B cell (primary cell): ENCODE results near the gene FOXN3. TPM values are rescaled to one million over a fixed set of nuclear protein-coding genes. Genes with fewer than 3 reads are reported as not detected.

Experiments
- ATAC-seq: fragments of 200-7000 bp; cut with Tn5 transposase; one replicate; pipeline ENCODE4 v1.10.0; 2021; ENCODE audit warnings: low read depth, mild to moderate bottlenecking, moderate number of reproducible peaks, moderate library complexity
- CTCF ChIA-PET: fragments of 350-600 bp; sonication (Branson Sonifier 250); formaldehyde crosslinking; loops from one replicate; lab custom pipeline; 2021; ENCODE audit warnings: antibody characterized with exemption, inconsistent platforms; lab: Charles Lee
- POLR2A ChIA-PET: fragments of 350-600 bp; sonication (Branson Sonifier 250); formaldehyde crosslinking; loops from one replicate; lab custom pipeline; 2021; ENCODE audit warnings: antibody characterized with exemption; lab: Charles Lee
- DNase-seq: peaks from one replicate; pipeline ENCODE4 v3.0.0; 2013
- H2AFZ ChIP-seq: 2 replicates; pipeline ENCODE4 v1.6.1; 2012; ENCODE audit warnings: mild to moderate bottlenecking, low read depth, low read length; ENCODE audit not compliant: insufficient read depth, poor library complexity, severe bottlenecking
- H3K27ac ChIP-seq, 2 donors: 1 replicate in 1 of 2; 2 replicates in 1 of 2; pipeline ENCODE4 v1.5.1; 2012 to 2013; ENCODE audit warnings: low read length in 2 of 2, mild to moderate bottlenecking in 2 of 2, moderate library complexity in 1 of 2
- H3K27me3 ChIP-seq, 4 experiments: fragments of 200-600 bp in 1 of 4; sonication (generic) in 1 of 4; replicated peaks in 1 of 4; 1 replicate in 2 of 4; 2 replicates in 2 of 4; pipeline versions ENCODE4 v1.6.1 to v1.7.0; 2013 to 2016; ENCODE audit warnings: low read length in 3 of 4, mild to moderate bottlenecking in 2 of 4, mixed read lengths in 1 of 4, moderate library complexity in 1 of 4; ENCODE audit not compliant: insufficient read depth in 4 of 4, control insufficient read depth in 3 of 4; ENCODE audit errors: control extremely low read depth in 1 of 4
- H3K36me3 ChIP-seq, 2 experiments: replicated peaks in 1 of 2; 1 replicate in 1 of 2; 2 replicates in 1 of 2; pipeline versions ENCODE4 v1.6.1 to v1.7.1; 2013; ENCODE audit warnings: low read length in 1 of 2; ENCODE audit not compliant: insufficient read depth in 2 of 2, control insufficient read depth in 1 of 2; ENCODE audit errors: control extremely low read depth in 1 of 2, extremely low read depth in 1 of 2
- H3K4me1 ChIP-seq, 2 donors: fragments of 200-600 bp in 1 of 2; sonication (generic) in 1 of 2; 1 replicate in 1 of 2; 2 replicates in 1 of 2; pipeline versions ENCODE4 v1.5.1 to v1.6.1; 2013 to 2017; ENCODE audit warnings: low read length in 2 of 2; ENCODE audit not compliant: control insufficient read depth in 2 of 2, insufficient read depth in 2 of 2
- H3K4me2 ChIP-seq: replicated peaks from 2 replicates; pipeline ENCODE3; 2012; ENCODE audit warnings: mild to moderate bottlenecking, low read depth, low read length; ENCODE audit not compliant: poor library complexity, severe bottlenecking
- H3K4me3 ChIP-seq, 5 experiments: fragments of 200-600 bp in 1 of 5; sonication (generic) in 1 of 5; 1 replicate in 3 of 5; 2 replicates in 2 of 5; pipeline versions ENCODE4 v1.5.1 to v1.7.0; 2011 to 2016; ENCODE audit warnings: low read length in 4 of 5, mild to moderate bottlenecking in 4 of 5, low read depth in 2 of 5, control low read depth in 1 of 5, moderate library complexity in 1 of 5; ENCODE audit not compliant: insufficient read depth in 1 of 5; ENCODE audit errors: control extremely low read depth in 1 of 5, extremely low read depth in 1 of 5
- H3K79me2 ChIP-seq: fragments of 200-600 bp; sonication (generic); one replicate; pipeline ENCODE4 v1.6.0; 2016; ENCODE audit warnings: low read length; ENCODE audit not compliant: control insufficient read depth, insufficient read depth
- H3K9ac ChIP-seq: fragments of 200-600 bp; sonication (generic); 2 replicates; pipeline ENCODE4 v1.6.1; 2017; ENCODE audit warnings: mild to moderate bottlenecking, low read length, moderate library complexity
- H3K9me3 ChIP-seq, 3 donors: one replicate each; pipeline versions ENCODE4 v1.6.1 to v1.7.1; 2013; ENCODE audit warnings: low read length in 2 of 3; ENCODE audit not compliant: control insufficient read depth in 2 of 3, insufficient read depth in 1 of 3; ENCODE audit errors: control extremely low read depth in 1 of 3
- H4K20me1 ChIP-seq: 2 replicates; pipeline ENCODE4 v1.6.0; 2012; ENCODE audit warnings: mild to moderate bottlenecking, low read length; ENCODE audit not compliant: insufficient read depth, control insufficient read depth, poor library complexity, severe bottlenecking
- H3K27ac Mint-ChIP-seq: one replicate; pipeline ENCODE4 v1.8.0; 2021; ENCODE audit warnings: mixed read lengths
- H3K27me3 Mint-ChIP-seq: one replicate; pipeline ENCODE4 v1.8.0; 2021; ENCODE audit warnings: mixed read lengths
- H3K4me1 Mint-ChIP-seq: one replicate; pipeline ENCODE4 v1.8.0; 2021; ENCODE audit warnings: mixed read lengths
- H3K4me3 Mint-ChIP-seq: one replicate; pipeline ENCODE4 v1.8.0; 2021; ENCODE audit warnings: mixed read lengths
- H3K9me3 Mint-ChIP-seq: one replicate; pipeline ENCODE4 v1.8.0; 2022; ENCODE audit warnings: mixed read lengths; ENCODE audit not compliant: insufficient read depth
- CTCF ChIP-seq: fragments of 200-600 bp; IDR thresholded peaks from one replicate; pipeline ENCODE4 v1.8.0; 2022; ENCODE audit warnings: antibody characterized with exemption, mild to moderate bottlenecking
- EZH2 ChIP-seq: IDR thresholded peaks from 2 replicates; pipeline ENCODE4 v1.6.1; 2012; ENCODE audit warnings: borderline replicate concordance, low read depth, mild to moderate bottlenecking, moderate library complexity, low read length; ENCODE audit not compliant: insufficient read depth, poor library complexity, severe bottlenecking
- WGBS: methylation state at CpG from one replicate; pipeline ENCODE4 v1.1.5; 2013; ENCODE audit warnings: missing lambda C conversion rate; ENCODE audit not compliant: insufficient coverage; 5-methylcytosine and 5-hydroxymethylcytosine counted together
- intact Hi-C: fragments of 100-400 bp; cut with micrococcal nuclease; formaldehyde crosslinking; loops from one replicate; pipeline ENCODE4 v1.10.0; 2022
- polyA plus RNA-seq: library from polyadenylated mRNA; depleted of rRNA; stranded (reverse); fragments of >200 nt; gene quantifications from 2 replicates; pipeline ENCODE4 v1.2.3, GENCODE V29; 2012
- total RNA-seq, 2 donors: library from RNA; stranded (reverse); fragments of 120-200 nt in 1 of 2; gene quantifications; 1 replicate in 1 of 2; 2 replicates in 1 of 2; pipeline versions ENCODE4 v1.2.3 to v1.2.4, GENCODE V29; 2013 to 2022

Gene FOXN3
- total and polyA plus RNA-seq, 2 donors (not counting 1 experiment from before 2014, with no cell fraction given) = 80.6 to 98.2 TPM

DNA sequence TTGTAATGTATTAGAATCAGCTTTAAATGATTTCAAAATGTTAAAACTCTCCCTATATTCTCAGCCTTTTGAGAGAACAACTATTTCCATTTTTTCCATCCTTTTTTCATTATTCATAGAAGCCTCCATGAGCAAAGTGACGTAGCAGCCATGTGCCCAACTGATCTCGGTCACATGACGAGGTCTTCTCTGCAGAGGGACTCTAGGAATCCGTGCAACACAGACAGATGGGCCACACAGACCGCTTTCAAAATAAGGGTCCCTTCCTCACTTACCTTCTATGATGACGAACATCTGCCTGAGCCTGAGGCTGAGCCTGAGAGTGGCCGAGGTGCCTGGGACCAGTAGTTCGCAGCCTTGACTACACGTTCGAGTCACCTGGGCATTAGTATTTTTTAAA, 293.8 kb downstream of the FOXN3 start:
- peaks cover 2% of the 10 kb centered on the region for H3K4me1 Mint-ChIP-seq
- H2AFZ ChIP-seq = no peak overlapping the region

More for the DNA sequence above, 293.8 kb downstream of the FOXN3 start:
- ChIA-PET POLR2A (no interaction called here), CTCF (no interaction called here)
- ATAC-seq (no peak), DNase-seq (no peak)
- Histone ChIP-seq H3K9me3 (peaks cover 0 to 16% (median 5%) of the 10 kb centered on the region in 3 donors), H3K27me3 (no peaks in the 10 kb centered on the region), H3K4me2 (no peak overlapping the region), H3K27ac (no peak overlapping the region), H3K9ac (no peak overlapping the region), H3K4me1 (no peaks in the 10 kb centered on the region), H4K20me1 (no peaks in the 10 kb centered on the region), H3K79me2 (no peaks in the 10 kb centered on the region), H3K4me3 (no peak overlapping the region), H3K36me3 (no peaks in the 10 kb centered on the region)
- no peak overlapping the region for H3K27ac Mint-ChIP-seq
- intact Hi-C loops = no loop called here
- no peak overlapping the region for H3K4me3 Mint-ChIP-seq
- H3K27me3 Mint-ChIP-seq = no peaks in the 10 kb centered on the region
- TF ChIP-seq CTCF (no peak), EZH2 (no peak)
- 89% methylated on average over 10 of the region's 10 CpGs for WGBS
- peaks cover 3% of the 10 kb centered on the region for H3K9me3 Mint-ChIP-seq
